NCI-H1436 (cell line): ENCODE data around the gene MAP3K10.
"Not testable (repeated sequence)": the region's sequence is repeated elsewhere in the genome, so short reads cannot be mapped to it uniquely, and the experiment has no call there.

ENCODE experiments used
- DNase-seq: peaks from one replicate; lab custom pipeline; 2025; lab: John Stamatoyannopoulos, UW

The MAP3K10 gene

GRCh38 chr19:40217027-40217810 is 26.0 kb downstream of the MAP3K10 start:
- peak; percentile 56 for DNase-seq

GRCh38 chr19:40217934-40218890 is 27.0 kb downstream of the MAP3K10 start, which contains the start of gene TTC9B:
Gene TTC9B (minus strand): TSS chr19:40218384. CDS start chr19:40218381, 3 bp downstream.
- DNase-seq, result peak; percentile 8

DNA sequence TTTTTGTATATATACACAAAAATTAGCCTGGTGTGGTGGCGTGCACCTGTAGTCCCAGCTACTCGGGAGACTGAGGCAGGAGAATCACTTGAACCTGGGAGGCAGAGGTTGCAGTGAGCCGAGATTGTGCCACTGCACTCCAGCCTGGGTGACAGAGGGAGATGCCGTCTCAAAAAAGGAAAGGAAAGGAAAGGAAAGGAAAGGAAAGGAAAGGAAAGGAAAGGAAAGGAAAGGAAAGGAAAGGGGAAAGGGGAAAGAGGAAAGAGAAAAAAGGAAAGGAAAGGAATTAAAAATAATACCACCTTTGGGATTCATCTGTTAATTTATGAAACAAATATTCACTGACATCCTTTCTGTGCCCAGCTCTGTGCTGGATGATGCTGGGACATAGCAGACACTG is 27.8 kb downstream of the MAP3K10 start:
- DNase-seq, result not testable (repeated sequence)

DNA sequence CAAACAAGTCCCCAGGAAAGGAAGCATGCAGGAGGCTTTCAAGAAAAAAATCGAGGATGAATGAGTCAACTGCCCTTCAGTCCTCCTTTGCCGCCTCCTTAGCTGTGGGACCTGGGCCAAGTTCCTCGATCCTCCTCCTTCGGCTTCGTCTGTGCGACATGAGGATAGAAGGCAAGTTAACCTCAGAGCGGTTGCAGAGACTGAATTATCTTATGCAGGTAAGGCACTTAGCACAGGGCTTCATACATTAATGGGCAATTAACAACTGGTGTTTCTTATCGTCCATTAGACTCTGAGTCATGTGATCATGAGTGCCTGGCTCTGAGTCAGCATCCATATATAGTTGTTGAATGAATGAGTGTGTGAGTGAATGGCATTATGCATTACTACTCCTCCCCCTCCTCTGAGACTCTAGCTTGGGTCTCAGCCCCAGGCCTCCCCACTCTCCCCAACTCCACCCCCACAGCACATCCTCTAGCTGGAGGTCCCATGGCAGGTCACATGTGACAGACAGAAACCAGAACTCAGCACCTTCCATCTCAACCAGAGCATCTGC is 28.6 kb downstream of the MAP3K10 start:
- DNase-seq, result peak; percentile 43

DNA sequence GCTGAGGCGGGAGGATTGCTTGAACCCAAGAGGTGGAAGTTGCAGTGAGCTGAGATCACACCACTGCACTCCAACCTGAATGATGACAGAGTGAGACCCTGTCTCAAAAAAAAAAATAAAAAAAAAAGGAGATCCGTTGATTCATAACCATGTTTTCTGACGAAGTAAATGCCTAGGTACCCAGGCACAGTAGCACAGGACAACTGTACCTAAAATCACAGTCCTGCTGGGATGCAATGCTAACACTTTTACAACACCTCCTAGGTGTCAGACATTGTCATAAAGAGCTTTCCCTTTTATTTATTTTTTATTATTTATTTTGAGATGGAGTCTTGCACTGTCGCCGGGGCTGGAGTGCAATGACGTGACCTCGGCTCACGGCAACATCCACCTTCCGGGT is 29.4 kb downstream of the MAP3K10 start:
- no peak for DNase-seq

DNA sequence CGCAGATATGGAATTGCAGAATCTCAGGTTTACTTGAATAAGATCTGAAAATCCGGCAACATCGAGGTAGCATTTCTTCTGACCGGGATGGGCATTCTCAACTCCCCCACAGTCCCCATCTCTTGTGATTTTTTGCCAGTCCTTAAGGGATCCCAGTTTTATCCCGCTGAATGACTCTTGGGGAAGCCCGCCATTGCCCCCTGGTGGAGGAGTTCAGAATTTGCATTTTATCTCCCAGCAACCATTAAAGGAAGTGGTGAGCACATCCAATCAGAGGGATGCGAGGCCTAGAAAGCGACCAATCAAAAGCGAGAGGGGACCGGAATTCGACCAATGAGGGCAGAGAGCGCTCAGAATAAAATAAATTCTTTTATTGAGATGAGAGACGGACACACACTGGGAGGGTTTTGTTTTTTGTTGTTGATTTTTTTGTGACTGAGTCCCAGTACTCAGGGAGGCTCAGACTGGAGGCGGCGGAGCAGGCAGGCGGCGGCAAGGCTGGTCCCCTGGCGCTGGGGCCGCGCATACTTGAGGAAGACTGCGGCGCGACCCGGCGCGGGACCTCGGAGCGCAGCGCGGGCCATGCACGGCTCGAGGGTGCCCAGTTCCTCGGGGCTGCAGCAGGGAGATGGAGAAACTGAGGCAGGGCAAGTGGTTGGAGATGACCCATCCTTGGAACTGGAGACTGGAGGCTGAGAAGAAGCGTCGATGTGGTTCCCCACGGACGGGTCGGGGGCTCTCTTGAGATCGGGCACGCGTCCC is 30.8 kb downstream of the MAP3K10 start:
- peak; percentile 72 for DNase-seq

DNA sequence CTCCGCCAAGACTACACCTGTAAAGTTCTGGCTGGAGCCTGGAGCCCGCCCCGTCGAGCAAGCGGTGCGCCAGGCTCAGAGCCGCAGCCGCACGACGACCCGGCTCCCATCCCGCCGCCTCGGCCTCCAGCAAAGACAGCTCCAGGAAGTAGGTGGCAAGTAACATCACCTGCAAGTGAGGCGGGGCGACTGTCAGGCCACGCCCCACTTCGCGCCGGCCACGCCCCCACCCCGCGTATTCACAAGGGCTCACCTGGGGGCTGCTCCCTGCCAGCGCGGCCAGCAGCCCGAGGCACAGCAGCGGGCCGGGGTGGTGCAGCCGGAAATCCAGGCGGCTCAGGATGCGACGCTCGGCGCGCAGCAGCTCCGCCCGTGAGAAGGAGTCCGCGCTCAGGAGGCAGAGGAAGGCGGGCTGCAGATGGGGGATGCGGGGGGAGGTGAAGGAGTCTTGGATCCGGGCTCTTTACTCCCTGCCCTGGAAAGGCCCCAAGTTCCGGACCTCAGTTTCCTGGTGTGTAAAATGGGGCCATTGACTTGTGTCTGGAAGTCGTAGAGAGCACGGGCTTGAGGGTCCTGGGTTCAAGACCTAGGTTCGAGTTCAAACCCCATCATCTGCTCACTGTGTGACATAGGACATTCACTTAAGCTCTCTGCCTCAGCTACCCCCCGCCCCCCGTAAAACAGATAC is 32.1 kb downstream of the MAP3K10 start:
- DNase-seq, result no peak

GRCh38 chr19:40224342-40225150 is 33.3 kb downstream of the MAP3K10 start:
- no peak for DNase-seq

GRCh38 chr19:40225440-40226305 is 34.4 kb downstream of the MAP3K10 start:
- no peak for DNase-seq

DNA sequence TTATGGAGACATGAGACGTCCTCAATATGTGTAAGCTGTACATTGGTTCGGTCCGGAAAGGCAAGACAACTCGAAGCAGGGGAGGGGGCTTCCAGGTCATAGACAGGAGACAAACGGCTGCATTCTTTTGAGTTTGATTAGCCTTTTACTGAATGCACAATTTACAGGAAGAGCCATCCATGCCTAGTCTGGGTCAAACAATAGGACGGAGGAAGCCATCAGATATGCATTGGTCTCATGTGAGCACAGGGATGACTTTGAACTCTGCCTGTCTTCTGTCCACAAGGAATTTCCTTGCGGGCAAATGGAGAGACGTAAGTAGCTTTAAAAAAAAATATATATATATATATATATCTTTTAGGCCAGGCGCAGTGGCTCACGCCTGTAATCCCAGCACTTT is 37.1 kb downstream of the MAP3K10 start:
- no peak for DNase-seq

- DNase-seq, result no peak
These were observed 37.6 kb downstream of the MAP3K10 start for GRCh38 chr19:40228863-40229262.

- no peak for DNase-seq
These were observed 38.3 kb downstream of the MAP3K10 start for GRCh38 chr19:40229484-40229883.

DNA sequence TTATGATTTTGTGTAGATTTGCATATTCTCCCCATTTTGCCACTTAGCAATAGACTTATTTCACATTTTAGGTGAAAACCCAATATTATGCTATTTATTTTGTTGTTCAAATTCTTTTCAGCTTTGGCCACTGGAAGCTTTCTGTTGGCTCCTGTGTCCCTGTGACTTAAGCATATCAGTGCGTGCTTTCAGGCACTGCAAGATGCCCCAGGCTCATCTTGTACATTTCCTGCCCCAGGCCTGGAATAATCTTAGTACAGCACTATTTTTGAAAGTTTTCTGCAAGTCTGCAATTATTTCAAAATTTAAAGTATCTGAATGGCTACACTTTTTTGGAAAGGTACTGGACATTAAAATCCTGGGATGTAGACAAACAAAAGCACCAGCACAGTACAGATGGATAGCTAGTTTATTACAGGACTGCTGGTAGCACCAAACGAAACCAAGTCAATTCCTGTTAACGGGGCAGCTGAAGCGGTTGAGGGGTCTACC is 38.7 kb downstream of the MAP3K10 start:
- no peak for DNase-seq

DNA sequence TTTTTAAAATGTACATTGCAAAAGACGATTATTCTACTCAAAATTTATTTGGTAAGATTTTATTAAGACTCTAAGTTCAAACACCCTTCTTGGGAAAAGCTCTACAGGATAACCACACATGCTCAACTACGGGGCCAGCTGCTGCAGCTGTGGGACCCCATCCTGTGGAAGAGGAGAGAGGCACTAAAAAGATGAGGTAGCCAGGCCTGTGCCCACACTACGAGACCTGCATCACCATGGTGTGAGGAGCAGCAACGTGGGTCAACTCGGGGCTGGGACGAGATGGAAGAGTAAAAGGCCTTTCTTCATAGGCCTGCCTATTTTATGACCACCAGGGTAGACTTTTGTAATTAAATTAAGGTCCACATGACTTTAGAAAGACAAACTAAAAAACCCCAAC is 39.8 kb downstream of the MAP3K10 start:
- no peak for DNase-seq

- DNase-seq, result no peak
These were observed 40.6 kb downstream of the MAP3K10 start for GRCh38 chr19:40231544-40232424.

GRCh38 chr19:40232479-40232878 is 41.3 kb downstream of the MAP3K10 start:
- no peak for DNase-seq

- DNase-seq, result no peak
These were observed 42.0 kb downstream of the MAP3K10 start for GRCh38 chr19:40232949-40233810.
